Measurements from ENCODE around the gene ROBO1. TPM values are rescaled to one million over a fixed set of nuclear protein-coding genes. Genes with fewer than 3 reads are reported as not detected.

ROBO1 gene
- total and polyA plus RNA-seq, 2 donors (not counting 3 experiments of a cell fraction or from before 2014, with no cell fraction given), result 5.9 to 14.2 TPM

- no TSS peak for BruUV-seq (replicated peaks)
- dilution Hi-C loops (cut with MboI; ENCODE audit: extremely low pct_ligation_motif_present, low sequenced_read_pairs), result no loop called here
- peaks cover 31% of the 10 kb centered on the region for H3K4me1 ChIP-seq (ENCODE audit: control insufficient read depth, extremely low read depth, insufficient read depth, low read length)
- FAIRE-seq (no peak), DNase-seq (ENCODE audit: low read depth, low spot score) (peak; percentile 42)
- no peaks in the 10 kb centered on the region for H3K79me2 ChIP-seq (ENCODE audit: control insufficient read depth, insufficient read depth, low read length)
- H3K9me1 ChIP-seq (replicated peaks; ENCODE audit: control insufficient read depth, extremely low read depth, insufficient read depth, low read length), result no peaks in the 10 kb centered on the region
- ChIA-PET CTCF (interaction anchor here (0.9 to 7.1 kb wide), 21 partner anchors 10 to 1607 kb away, joined by 3 to 132 read pairs (median 6); partner anchors contain the start of gene ROBO2), POLR2A (no interaction called here)
- H3K4me3 ChIP-seq (replicated peaks in 1 of 3; ENCODE audit: insufficient read depth in 1 of 3, low read depth in 1 of 3, low read length in 3 of 3), result no peak overlapping the region
- H3K27me3 ChIP-seq (ENCODE audit: control insufficient read depth in 2 of 2, insufficient read depth in 2 of 2, low read length in 2 of 2), result no peaks in the 10 kb centered on the region
- no peak overlapping the region for H2AFZ ChIP-seq (ENCODE audit: low read depth, low read length)
- peak overlapping the region; percentile 9 for H3K4me2 ChIP-seq (ENCODE audit: insufficient read depth, low read length)
- peak overlapping the region; percentile 15 for H3K27ac ChIP-seq (ENCODE audit: insufficient read depth, low read depth, low read length)
- no peaks in the 10 kb centered on the region for H4K20me1 ChIP-seq (replicated peaks; ENCODE audit: control insufficient read depth, extremely low read depth, insufficient read depth, low read length)
- no peaks in the 10 kb centered on the region for H3K36me3 ChIP-seq (ENCODE audit: control insufficient read depth in 2 of 2, extremely low read depth in 1 of 2, insufficient read depth in 2 of 2, low read length in 2 of 2)
- no peak overlapping the region for H3K9ac ChIP-seq (replicated peaks; ENCODE audit: extremely low read depth, insufficient read depth, low read length)
- intact Hi-C loops (cut with micrococcal nuclease), result loop anchor here (1.0 to 5.0 kb wide), 8 partner anchors 368 to 1607 kb away; no protein-coding TSS in a partner anchor
- no peak for TF ChIP-seq POLR2AphosphoS5 (IDR thresholded peaks at IDR 0.05; ENCODE audit: insufficient read depth, low read depth, low read length)
- no peak for TF ChIP-seq EZH2 (IDR thresholded peaks at IDR 0.05; ENCODE audit: borderline replicate concordance, low read depth, low read length, severe bottlenecking)
- no peak for TF ChIP-seq JUN (IDR thresholded peaks at IDR 0.05; ENCODE audit: borderline replicate concordance, insufficient read depth, insufficient read length, low read depth)
- no peak for TF ChIP-seq MYC (IDR thresholded peaks at IDR 0.05; ENCODE audit: low read depth, low read length)
- H3K9me3 ChIP-seq (replicated peaks; ENCODE audit: control insufficient read depth, insufficient read depth, low read length), result no peaks in the 10 kb centered on the region
Measured at GRCh38 chr3:78644847-78645246, 1123.0 kb downstream of the ROBO1 start.

- TF ChIP-seq JUN (IDR thresholded peaks at IDR 0.05; ENCODE audit: borderline replicate concordance, insufficient read depth, insufficient read length, low read depth) (no peak), MYC (IDR thresholded peaks at IDR 0.05; ENCODE audit: low read depth, low read length) (no peak), FOS (IDR thresholded peaks at IDR 0.05; ENCODE audit: borderline replicate concordance, insufficient read depth, low read length) (no peak), POLR2A (IDR thresholded peaks at IDR 0.05; ENCODE audit: low read depth, low read length) (no peak), EZH2 (IDR thresholded peaks at IDR 0.05; ENCODE audit: borderline replicate concordance, low read depth, low read length, severe bottlenecking) (no peak), GATA2 (IDR thresholded peaks at IDR 0.05; ENCODE audit: insufficient read depth, insufficient read length, low read depth, low read length) (no peak)
- H3K36me3 ChIP-seq (ENCODE audit: control insufficient read depth in 2 of 2, extremely low read depth in 1 of 2, insufficient read depth in 2 of 2, low read length in 2 of 2), result no peaks in the 10 kb centered on the region
- peak overlapping the region; percentile 31 for H3K4me2 ChIP-seq (ENCODE audit: insufficient read depth, low read length)
- no peak overlapping the region for H3K9ac ChIP-seq (replicated peaks; ENCODE audit: extremely low read depth, insufficient read depth, low read length)
- no peaks in the 10 kb centered on the region for H3K27me3 ChIP-seq (ENCODE audit: control insufficient read depth in 2 of 2, insufficient read depth in 2 of 2, low read length in 2 of 2)
- intact Hi-C loops (cut with micrococcal nuclease) (no loop called here), dilution Hi-C loops (cut with MboI; ENCODE audit: extremely low pct_ligation_motif_present, low sequenced_read_pairs) (no loop called here)
- FAIRE-seq (no peak), DNase-seq (ENCODE audit: low read depth, low spot score) (peak; percentile 20)
- peak overlapping the region; percentile 41 for H2AFZ ChIP-seq (ENCODE audit: low read depth, low read length)
- BruUV-seq (replicated peaks), result no TSS peak
- peak overlapping the region; percentile 29 for H3K27ac ChIP-seq (ENCODE audit: insufficient read depth, low read depth, low read length)
- H3K9me1 ChIP-seq (replicated peaks; ENCODE audit: control insufficient read depth, extremely low read depth, insufficient read depth, low read length), result no peaks in the 10 kb centered on the region
- H3K4me3 ChIP-seq (replicated peaks in 1 of 3; ENCODE audit: insufficient read depth in 1 of 3, low read depth in 1 of 3, low read length in 3 of 3), result no peak overlapping the region
- no peaks in the 10 kb centered on the region for H3K9me3 ChIP-seq (replicated peaks; ENCODE audit: control insufficient read depth, insufficient read depth, low read length)
- peaks cover 31% of the 10 kb centered on the region for H3K4me1 ChIP-seq (ENCODE audit: control insufficient read depth, extremely low read depth, insufficient read depth, low read length)
- ChIA-PET POLR2A (no interaction called here), CTCF (interaction anchor here (0.8 to 7.1 kb wide), 5 partner anchors 392 to 1605 kb away, joined by 3 to 132 read pairs (median 3); partner anchors contain the start of gene ROBO2)
- H3K79me2 ChIP-seq (ENCODE audit: control insufficient read depth, insufficient read depth, low read length), result no peaks in the 10 kb centered on the region
- no peaks in the 10 kb centered on the region for H4K20me1 ChIP-seq (replicated peaks; ENCODE audit: control insufficient read depth, extremely low read depth, insufficient read depth, low read length)
Measured at GRCh38 chr3:78642226-78643035, 1125.4 kb downstream of the ROBO1 start.

Data from endothelial cell of umbilical vein (primary cell).